ENCODE results near the gene SF3B6. TPM values are rescaled to one million over a fixed set of nuclear protein-coding genes. Genes with fewer than 3 reads are reported as not detected.

Gene SF3B6
- total RNA-seq, 1 experiment from 2014 or later, result 117 TPM

- H3K9me3 Mint-ChIP-seq, result no peaks in the 10 kb centered on the region
- H3K27ac Mint-ChIP-seq, result peak overlapping the region; percentile 98
- peak overlapping the region; percentile 89 for H3K4me3 Mint-ChIP-seq
- no peaks in the 10 kb centered on the region for H3K27me3 Mint-ChIP-seq (ENCODE audit: low read depth)
- POLR2A ChIA-PET, result interaction anchor here (1.0 to 3.0 kb wide), 12 partner anchors 7 to 326 kb away, joined by 3 to 30 read pairs (median 5); partner anchors contain the start of genes ATAD2B, FAM228B, SF3B6 and WDCP
- DNase-seq (ENCODE audit: low spot score) (peak; percentile 81), ATAC-seq (peak; percentile 69)
- CTCF ChIA-PET, result interaction anchor here (0.5 to 3.4 kb wide), 43 partner anchors 8 to 744 kb away, joined by 3 to 64 read pairs (median 5); partner anchors contain the start of genes ATAD2B, FAM228B, FKBP1B and PFN4
- H3K4me1 Mint-ChIP-seq, result peaks cover 20% of the 10 kb centered on the region
- H3K36me3 Mint-ChIP-seq, result peaks cover 38% of the 10 kb centered on the region
- TF ChIP-seq ATF6 (CRISPR knock-in tag; IDR thresholded peaks at IDR 0.05) (no peak), KAT7 (CRISPR knock-in tag; IDR thresholded peaks at IDR 0.05; ENCODE audit: borderline replicate concordance) (no peak), ZMAT4 (CRISPR knock-in tag; IDR thresholded peaks at IDR 0.05) (no peak), ZNF121 (CRISPR knock-in tag; IDR thresholded peaks at IDR 0.05) (peak; percentile 100), TCF7 (CRISPR knock-in tag; IDR thresholded peaks at IDR 0.05; ENCODE audit: low read depth) (no peak), SP1 (CRISPR knock-in tag; conservative IDR thresholded peaks at IDR 0.05) (no peak; the same call in 1 of the 2 replicates), OVOL2 (CRISPR knock-in tag; IDR thresholded peaks at IDR 0.05; ENCODE audit: borderline replicate concordance) (no peak), CREM (CRISPR knock-in tag; IDR thresholded peaks at IDR 0.05) (no peak), FOXP1 (CRISPR knock-in tag; IDR thresholded peaks at IDR 0.05; ENCODE audit: borderline replicate concordance) (no peak), ERG (CRISPR knock-in tag; IDR thresholded peaks at IDR 0.05) (no peak), MYBL2 (CRISPR knock-in tag; IDR thresholded peaks at IDR 0.05) (no peak), IRF1 (CRISPR knock-in tag; IDR thresholded peaks at IDR 0.05) (no peak), ZNF263 (CRISPR knock-in tag; IDR thresholded peaks at IDR 0.05; ENCODE audit: low read depth) (no peak), RELA (CRISPR knock-in tag; IDR thresholded peaks at IDR 0.05; ENCODE audit: borderline replicate concordance) (no peak), PRDM15 (CRISPR knock-in tag; IDR thresholded peaks at IDR 0.05) (no peak), ATF3 (CRISPR knock-in tag; conservative IDR thresholded peaks at IDR 0.05) (no peak), ATF1 (CRISPR knock-in tag; IDR thresholded peaks at IDR 0.05) (no peak), JUN (CRISPR knock-in tag; IDR thresholded peaks at IDR 0.05) (no peak), PRRX2 (CRISPR knock-in tag; IDR thresholded peaks at IDR 0.05) (no peak), IRF2 (CRISPR knock-in tag; IDR thresholded peaks at IDR 0.05; ENCODE audit: borderline replicate concordance, low read depth) (no peak), ZNF416 (CRISPR knock-in tag; IDR thresholded peaks at IDR 0.05) (no peak), FOXP4 (CRISPR knock-in tag; IDR thresholded peaks at IDR 0.05) (no peak; the same call in 1 of the 2 replicates), NFYB (CRISPR knock-in tag; conservative IDR thresholded peaks at IDR 0.05; ENCODE audit: low read depth) (no peak)
Measured at GRCh38 chr2:24083567-24084385, 7.7 kb upstream of the SF3B6 start.

Measured in WTC11 (cell line).